GM19099 (cell line): ENCODE data around the gene MUSK.

Experiments
- POLR2A ChIP-seq: IDR thresholded peaks from 3 replicates; pipeline ENCODE4 v1.6.1; 2011; ENCODE audit warnings: low read depth; ENCODE audit not compliant: insufficient read length; ENCODE audit errors: extremely low read depth

MUSK gene

GRCh38 chr9:110668570-110669167 lies at the start of gene MUSK:
Gene MUSK (plus strand): TSS chr9:110668791. CDS start chr9:110668905, 114 bp downstream.
- no peak for TF ChIP-seq POLR2A

- no peak for TF ChIP-seq POLR2A
Measured at GRCh38 chr9:110619831-110620230, 48.8 kb upstream of the MUSK start.

DNA sequence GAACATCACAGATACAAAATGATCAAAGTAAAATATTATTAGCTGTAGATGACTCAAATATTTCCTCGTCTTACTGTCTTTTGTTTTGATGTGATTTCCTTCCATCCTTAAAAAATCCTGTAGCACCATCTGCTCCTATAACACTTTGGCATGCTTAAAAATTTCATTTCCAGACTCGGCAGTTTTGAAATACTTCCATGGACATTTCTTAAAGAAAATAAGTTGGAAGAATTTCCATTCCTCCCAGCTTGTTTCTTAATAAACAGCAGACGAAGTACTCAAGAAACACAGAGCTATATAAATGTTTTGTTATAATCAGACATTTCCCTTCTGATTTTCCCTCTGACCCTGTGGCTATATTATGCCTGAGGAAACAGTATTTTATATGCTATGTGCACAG lies 47.9 kb upstream of the MUSK start:
- no peak for TF ChIP-seq POLR2A

GRCh38 chr9:110622368-110622767 lies 46.2 kb upstream of the MUSK start:
- TF ChIP-seq POLR2A = no peak

DNA sequence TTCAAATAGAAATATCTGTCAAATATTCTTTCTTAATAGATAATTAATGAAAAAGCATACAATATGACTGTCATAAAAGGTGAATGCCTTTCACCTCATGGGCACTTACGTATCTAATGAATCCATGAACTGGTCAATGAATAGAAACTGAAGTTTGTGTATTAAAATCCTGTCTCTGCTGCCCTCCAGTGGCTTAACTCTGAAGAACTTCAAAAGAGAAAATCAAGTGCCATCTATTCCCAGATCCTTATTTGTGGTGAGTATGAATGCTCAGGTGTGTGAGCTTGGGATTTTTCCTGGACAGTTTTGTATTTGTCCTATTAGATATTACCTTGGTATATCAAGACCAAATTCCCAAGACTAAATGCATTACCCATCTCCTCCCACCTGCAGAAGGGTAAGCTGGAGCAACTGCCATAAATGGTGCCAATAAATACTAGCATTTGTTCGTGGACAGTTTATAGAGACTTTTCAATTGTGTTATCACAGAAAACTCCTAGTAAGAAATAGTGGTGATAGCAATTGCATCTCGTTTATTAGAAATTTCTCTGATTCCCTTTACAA lies 45.0 kb upstream of the MUSK start:
- no peak for TF ChIP-seq POLR2A

GRCh38 chr9:110626101-110626829 lies 42.3 kb upstream of the MUSK start:
- no peak for TF ChIP-seq POLR2A

GRCh38 chr9:110635589-110635988 lies 33.0 kb upstream of the MUSK start:
- TF ChIP-seq POLR2A = no peak

DNA sequence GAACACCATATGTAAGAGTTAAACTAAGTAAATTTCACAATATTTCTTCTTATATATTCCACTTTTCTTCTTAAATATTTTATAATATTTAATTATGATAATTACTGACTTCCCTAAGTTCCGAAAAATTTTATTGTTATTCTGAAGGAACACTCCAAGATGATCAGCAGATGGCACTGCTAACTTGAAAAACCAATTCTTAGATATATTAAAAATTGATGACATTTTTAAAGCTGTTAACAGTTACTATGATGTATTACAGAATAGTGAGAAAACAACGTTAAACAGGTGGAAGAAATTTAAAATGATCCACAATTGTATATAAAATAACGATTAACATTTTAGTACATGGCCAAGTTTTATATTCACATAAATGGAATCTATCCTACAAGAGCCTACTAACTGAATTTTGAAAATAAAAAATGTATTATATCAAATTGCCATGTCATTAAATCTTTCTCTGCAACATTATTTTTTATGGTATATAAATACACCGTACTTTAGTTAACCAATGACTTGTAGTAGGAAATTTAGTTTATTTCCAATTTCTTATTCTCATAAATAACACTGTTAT lies 30.1 kb upstream of the MUSK start:
- TF ChIP-seq POLR2A = no peak

DNA sequence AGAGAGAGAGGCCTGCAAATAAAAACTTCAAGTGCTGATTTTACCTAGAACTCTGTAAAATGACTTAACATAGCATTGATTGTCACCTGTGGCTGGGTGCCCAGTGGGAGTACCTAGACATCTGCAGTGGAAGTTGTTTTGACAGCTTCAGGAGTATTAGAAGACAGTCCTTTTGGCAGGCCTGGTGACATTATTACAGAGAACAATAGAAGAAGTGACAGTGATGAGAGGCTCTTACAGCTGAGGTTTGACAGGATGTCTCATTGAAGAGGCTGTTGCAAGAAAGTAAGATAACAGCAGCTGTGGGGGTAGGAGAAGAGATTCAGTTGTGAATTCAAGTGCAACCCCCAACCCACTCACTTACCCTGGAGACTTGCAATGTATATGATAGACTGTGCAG lies 27.9 kb upstream of the MUSK start:
- TF ChIP-seq POLR2A = no peak

GRCh38 chr9:110641293-110641692 lies 27.3 kb upstream of the MUSK start:
- no peak for TF ChIP-seq POLR2A

- TF ChIP-seq POLR2A = no peak
Measured at GRCh38 chr9:110648696-110649095, 19.9 kb upstream of the MUSK start.

DNA sequence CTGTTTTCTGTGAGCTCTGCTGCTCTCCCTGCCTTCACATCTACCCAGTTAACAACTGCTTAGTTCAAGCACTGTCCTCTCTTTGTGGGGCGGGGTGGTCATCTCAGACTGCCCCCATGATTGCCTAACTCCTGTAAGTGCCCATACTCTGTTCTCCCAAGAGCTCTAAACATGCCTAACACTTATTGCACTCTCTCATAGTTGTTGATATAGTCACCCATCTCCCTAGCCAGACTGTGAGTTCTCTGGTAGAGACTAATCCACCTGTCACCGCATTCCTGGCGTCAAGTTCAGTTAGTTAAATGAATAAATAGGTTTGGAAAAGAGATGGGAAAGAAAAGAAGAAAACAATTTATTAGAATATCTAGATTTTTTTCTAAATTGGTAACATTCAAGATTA lies 18.3 kb upstream of the MUSK start:
- TF ChIP-seq POLR2A = no peak

- no peak for TF ChIP-seq POLR2A
Measured at GRCh38 chr9:110650991-110651411, 17.6 kb upstream of the MUSK start.

- no peak for TF ChIP-seq POLR2A
Measured at GRCh38 chr9:110655754-110656641, 12.6 kb upstream of the MUSK start.
